Stimulated activated CD8-positive, alpha-beta memory T cell treated with anti-CD3 and anti-CD28 coated beads, Interleukin-12 subunit alpha, Interleukin-12 subunit beta, amount 100 ng/mL, for 1 hour (primary cell): ENCODE results near the gene CTCFL.
"Not testable (repeated sequence)": the region's sequence is repeated elsewhere in the genome, so short reads cannot be mapped to it uniquely, and the experiment has no call there.

ENCODE experiments used
- DNase-seq: peaks from one replicate; pipeline ENCODE4 v3.0.0-alpha.2; 2020; ENCODE audit warnings: low read depth

Gene CTCFL

GRCh38 chr20:57536120-57536708 lies 11.3 kb upstream of the CTCFL start:
- DNase-seq: no peak

DNA sequence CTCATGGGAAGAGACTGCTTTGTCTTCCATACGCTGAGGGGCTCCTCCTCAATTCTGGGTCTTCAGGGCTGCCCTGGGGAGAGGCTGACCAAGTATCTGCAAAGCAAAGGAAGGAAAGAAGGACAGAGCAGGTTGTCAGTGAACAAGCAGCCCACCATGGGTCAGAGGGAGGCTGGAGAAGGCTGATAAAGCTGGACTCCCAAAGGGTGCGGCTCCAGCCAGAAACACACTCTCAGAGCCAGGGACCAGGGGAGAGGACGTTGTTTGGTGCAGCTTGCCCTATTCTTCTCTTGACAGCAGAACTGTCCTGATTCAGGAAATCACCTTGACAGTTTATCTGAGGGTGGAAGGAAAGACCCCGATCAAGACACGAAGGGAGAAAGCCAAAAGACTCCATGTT lies 10.4 kb upstream of the CTCFL start:
- DNase-seq: no peak

GRCh38 chr20:57532104-57532503 lies 7.2 kb upstream of the CTCFL start:
- no peak for DNase-seq

- no peak for DNase-seq
Observed at GRCh38 chr20:57530327-57530981, 5.5 kb upstream of the CTCFL start.

DNA sequence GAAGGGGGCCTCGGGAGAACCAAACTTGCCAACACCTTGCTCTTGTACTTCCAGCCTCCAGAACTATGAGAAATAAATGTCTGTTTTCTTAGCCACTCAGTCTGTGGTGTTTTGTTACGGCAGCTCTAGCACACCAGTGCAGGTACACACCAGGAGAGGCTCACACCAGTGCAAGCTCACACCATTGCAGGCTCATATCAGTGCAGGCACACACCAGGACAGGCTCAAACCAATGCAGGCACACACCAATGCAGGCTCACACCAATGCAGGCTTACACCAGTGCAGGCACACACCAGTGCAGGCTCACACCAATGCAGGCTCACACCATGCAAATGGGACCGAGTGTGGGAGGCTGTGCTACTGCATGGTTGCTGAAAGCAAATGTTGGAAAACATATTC lies 4.9 kb upstream of the CTCFL start:
- no peak for DNase-seq

- no peak for DNase-seq
Observed at GRCh38 chr20:57529160-57529585, 4.2 kb upstream of the CTCFL start.

DNA sequence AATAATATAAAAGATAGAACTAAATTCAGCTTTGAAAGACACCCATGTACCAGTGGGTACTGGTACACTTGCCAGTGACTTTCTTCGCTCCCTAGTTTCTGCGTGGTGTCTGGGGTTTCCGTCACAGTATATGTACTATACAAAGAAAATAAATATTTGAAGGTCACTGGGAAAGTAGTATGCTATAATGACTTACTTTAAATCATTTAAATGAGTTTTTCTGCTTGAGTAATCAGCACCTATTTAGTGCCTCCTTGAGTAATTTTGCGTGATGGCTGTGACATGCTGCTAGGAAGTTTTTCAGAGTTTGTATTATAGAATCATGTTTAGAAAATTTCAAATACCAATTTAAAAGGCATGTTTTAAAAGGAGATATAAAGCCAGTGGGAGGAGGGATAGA lies 3.2 kb upstream of the CTCFL start:
- DNase-seq: no peak

- no peak for DNase-seq
Observed at GRCh38 chr20:57527728-57528127, 2.8 kb upstream of the CTCFL start.

DNA sequence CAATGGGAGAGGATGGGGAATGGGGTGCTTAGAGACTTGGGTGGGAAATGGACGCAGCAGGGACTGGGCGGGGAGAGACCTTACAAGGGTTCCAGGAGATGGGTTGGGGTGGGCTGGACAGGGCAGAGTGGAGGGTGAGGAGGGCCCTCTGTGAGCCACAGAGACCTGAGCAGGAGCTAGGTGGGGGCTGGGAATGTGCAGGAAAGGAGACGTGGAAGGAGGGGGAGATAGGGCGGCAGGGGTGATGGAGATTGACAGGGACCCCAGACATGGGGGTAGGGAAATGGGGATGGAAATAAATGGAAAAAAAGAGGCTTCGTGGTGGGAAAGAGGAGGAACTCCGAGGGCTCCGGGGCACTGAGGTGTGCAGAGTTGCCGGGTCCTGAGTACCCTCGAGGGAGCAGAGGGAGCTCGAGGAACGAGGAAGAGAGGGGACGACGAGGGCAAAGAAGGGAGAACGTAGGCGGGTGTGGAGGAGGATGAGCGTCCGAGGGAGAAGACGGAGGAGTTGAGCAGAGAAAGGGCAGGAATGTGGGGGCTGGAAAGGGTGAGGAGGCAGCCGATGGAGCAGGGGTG lies 2.0 kb upstream of the CTCFL start:
- no peak for DNase-seq

DNA sequence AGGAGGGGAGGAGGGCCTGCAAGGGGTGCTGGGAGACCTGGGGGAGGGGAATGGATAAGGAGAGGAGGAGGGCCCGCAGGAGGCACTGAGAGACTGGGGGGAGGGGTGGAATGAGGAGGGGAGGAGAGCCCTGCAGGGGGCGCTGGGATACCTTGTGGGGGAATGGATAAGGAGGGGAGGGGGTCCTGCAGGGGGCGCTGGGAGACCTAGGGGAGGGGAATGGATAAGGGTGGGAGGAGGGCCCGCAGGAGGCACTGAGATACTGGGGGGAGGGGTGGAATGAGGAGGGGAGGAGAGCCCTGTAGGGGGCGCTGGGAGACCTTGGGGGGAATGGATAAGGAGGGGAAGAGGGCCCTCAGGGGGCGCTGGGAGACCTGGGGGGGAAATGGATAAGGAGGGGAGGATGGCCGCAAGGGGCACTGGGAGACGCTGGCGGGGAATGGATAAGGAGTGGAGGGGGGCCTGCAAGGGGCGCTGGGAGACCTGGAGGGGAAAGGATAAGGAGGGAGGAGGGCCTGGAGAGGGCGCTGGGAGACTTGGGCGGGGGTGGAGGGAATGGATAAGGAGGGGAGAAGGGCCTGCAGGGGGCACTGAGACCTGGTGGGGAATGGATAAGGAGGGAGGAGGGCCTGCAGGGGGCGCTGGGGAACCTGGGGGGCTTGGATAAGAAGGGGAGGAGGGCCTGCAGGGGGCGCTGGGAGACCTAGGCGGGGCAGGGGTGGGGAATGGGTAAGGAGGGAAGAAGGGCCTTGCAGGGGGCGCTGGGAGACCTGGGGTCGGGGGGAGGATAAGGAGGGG lies 1.3 kb upstream of the CTCFL start:
- no peak for DNase-seq

- DNase-seq: no peak
Observed at GRCh38 chr20:57525328-57526086, 567 bp upstream of the CTCFL start.

DNA sequence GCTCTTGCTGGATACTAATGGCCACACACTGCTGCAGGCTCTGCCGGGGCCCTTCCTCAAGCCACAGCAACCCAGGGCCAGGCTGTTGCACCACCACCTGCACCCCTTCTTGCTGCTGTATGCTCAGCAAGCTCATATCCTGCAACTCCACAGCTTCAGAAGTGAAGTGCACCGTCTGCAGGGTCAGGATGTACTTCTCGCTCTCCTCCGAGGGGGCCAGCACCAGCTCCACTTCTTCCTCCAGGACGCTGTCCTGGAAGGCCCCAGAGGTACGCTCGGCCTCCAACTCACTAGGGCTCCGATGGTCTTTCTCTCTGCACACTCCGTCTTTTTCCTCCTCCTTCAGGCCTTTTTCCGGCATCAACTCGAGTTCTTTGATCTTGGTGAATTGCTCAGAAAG lies 1.2 kb downstream of the CTCFL start:
- DNase-seq: no peak

- no peak for DNase-seq
Observed at GRCh38 chr20:57522380-57523140, 2.4 kb downstream of the CTCFL start.

- DNase-seq: no peak
Observed at GRCh38 chr20:57517904-57518303, 7.0 kb downstream of the CTCFL start.

DNA sequence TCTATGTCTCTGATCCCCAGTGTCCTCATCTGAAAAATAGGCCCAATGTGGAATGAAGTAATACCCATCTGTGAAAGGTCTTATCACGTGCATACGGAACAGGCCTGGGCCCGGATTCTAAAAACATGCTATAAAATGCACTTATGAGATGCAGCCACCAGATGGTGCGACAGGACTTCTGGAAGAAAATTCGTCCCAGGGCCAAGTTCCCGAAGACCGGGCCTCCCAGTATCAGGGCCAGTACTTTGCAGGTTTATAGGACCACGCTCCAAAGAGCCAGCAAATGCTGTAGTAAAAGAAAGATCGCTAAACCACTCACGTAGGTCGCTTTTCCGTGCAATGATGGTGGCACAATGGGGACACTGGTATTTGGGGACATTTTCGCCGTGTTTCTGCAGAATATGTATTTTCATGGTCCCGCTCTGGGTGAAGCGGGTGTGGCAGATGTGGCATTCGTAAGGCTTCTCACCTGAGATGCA lies 10.6 kb downstream of the CTCFL start:
- no peak for DNase-seq

DNA sequence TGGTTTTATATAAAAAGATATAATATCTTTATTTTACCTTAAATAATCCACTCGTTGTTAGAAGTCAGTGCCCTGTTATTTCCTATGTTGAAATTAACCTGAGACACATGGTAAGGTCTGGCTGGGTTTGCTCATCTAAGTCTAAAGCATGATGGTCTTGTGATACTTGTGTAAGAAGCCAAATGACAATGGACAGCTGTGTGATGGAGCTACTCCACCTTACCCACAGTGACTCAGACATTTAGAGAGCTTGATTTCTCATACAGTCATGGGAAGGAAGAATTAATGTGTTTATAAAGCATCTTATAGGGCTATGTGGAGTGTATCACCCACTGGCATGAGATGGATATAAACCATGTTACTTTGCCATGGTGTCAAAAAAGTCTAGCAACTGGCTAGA lies 11.7 kb downstream of the CTCFL start:
- DNase-seq: no peak

DNA sequence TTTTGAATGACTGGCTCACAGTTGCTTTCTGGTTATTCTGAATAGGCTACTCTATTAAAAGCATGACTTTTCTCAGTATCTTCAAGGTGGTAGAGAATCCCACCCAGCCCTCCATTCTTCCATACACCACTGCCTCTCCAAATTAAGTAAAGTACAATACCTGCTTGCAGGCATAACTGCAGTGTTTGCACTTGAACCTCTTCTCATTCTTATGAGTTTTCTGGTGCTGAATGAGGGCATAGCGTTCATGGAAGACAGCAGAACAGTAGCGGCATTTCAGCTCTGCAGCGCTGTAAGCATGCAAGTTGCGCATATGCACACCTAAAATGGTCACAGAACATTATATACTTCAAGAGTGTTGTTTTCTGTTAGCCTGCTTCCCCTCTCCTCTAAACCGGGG lies 12.5 kb downstream of the CTCFL start:
- no peak for DNase-seq

GRCh38 chr20:57511709-57512108 lies 13.2 kb downstream of the CTCFL start:
- not testable (repeated sequence) for DNase-seq

GRCh38 chr20:57509665-57510237 lies 15.2 kb downstream of the CTCFL start:
- no peak for DNase-seq

- DNase-seq: no peak
Observed at GRCh38 chr20:57508831-57509230, 16.1 kb downstream of the CTCFL start.

DNA sequence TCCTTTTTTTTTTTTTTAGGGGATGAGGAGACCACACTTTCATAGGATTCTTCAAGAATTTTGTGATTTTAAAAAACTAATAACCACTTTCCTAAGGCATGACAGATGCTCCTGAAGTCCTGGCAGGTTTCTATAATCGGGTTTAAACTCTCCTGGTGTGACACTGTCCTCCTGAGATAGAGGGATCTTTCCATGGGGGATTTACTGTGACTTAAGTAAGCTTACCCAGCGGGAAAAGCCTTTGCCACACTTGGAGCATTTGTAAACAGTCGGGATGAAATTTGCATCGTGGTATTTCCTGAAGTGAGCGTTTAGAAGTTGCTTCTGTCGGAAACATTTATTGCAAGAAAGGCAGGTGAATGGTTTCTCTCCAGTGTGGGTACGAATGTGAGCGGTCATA lies 16.6 kb downstream of the CTCFL start:
- no peak for DNase-seq
